ENCODE results near the gene INTS11. TPM values are rescaled to one million over a fixed set of nuclear protein-coding genes. Genes with fewer than 3 reads are reported as not detected.

Gene INTS11
- polyA plus RNA-seq, 1 donor (not counting 4 experiments of a cell fraction or from before 2014, with no cell fraction given): 70.4 TPM

DNA sequence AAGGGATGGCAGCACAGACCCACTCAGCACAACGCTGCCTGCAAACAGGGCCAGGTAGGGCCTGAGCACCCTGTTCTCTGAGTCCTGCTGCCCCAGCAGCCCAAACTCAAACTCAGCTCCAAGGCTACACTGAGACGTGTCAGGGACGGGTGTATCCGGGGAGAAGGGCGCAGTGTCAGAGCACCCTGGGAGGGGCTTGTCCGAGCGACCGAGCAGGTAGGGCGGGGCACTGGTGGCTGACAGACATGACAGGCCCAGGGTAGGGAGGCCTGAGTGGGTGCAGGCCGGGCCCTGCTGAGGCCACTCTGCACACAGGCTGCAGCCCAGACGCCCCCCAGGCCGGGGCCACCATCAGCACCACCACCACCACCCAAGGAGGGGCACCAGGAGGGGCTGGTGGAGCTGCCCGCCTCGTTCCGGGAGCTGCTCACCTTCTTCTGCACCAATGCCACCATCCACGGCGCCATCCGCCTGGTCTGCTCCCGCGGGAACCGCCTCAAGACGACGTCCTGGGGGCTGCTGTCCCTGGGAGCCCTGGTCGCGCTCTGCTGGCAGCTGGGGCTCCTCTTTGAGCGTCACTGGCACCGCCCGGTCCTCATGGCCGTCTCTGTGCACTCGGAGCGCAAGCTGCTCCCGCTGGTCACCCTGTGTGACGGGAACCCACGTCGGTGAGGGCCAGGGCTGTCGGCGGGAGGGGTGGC lies 38.7 kb downstream of the INTS11 start:
- no peak overlapping the region for H3K9ac ChIP-seq (ENCODE audit: control insufficient read depth, extremely low read depth, insufficient read depth, low read length)
- H3K27me3 ChIP-seq (ENCODE audit: control insufficient read depth, extremely low read depth, insufficient read depth, low read length): peaks cover 5% of the 10 kb centered on the region
- no peaks in the 10 kb centered on the region for H3K9me3 ChIP-seq (ENCODE audit: control insufficient read depth, low read depth, low read length)
- H3K27ac ChIP-seq (ENCODE audit: control insufficient read depth, insufficient read depth, low read length): no peak overlapping the region
- no peak overlapping the region for H2AFZ ChIP-seq (ENCODE audit: control insufficient read depth, low read length)
- DNase-seq (ENCODE audit: low read depth, low spot score): no peak
- H3K79me2 ChIP-seq (ENCODE audit: control insufficient read depth, insufficient read depth, low read length): no peaks in the 10 kb centered on the region
- dilution Hi-C loops (cut with MboI; ENCODE audit: extremely low pct_ligation_motif_present, low sequenced_read_pairs): no loop called here
- H3K9me1 ChIP-seq (ENCODE audit: control insufficient read depth, extremely low read depth, insufficient read depth, low read length): no peaks in the 10 kb centered on the region
- no peak for TF ChIP-seq EZH2 (IDR thresholded peaks at IDR 0.05; ENCODE audit: low read length)
- TF ChIP-seq, protein P1, sequence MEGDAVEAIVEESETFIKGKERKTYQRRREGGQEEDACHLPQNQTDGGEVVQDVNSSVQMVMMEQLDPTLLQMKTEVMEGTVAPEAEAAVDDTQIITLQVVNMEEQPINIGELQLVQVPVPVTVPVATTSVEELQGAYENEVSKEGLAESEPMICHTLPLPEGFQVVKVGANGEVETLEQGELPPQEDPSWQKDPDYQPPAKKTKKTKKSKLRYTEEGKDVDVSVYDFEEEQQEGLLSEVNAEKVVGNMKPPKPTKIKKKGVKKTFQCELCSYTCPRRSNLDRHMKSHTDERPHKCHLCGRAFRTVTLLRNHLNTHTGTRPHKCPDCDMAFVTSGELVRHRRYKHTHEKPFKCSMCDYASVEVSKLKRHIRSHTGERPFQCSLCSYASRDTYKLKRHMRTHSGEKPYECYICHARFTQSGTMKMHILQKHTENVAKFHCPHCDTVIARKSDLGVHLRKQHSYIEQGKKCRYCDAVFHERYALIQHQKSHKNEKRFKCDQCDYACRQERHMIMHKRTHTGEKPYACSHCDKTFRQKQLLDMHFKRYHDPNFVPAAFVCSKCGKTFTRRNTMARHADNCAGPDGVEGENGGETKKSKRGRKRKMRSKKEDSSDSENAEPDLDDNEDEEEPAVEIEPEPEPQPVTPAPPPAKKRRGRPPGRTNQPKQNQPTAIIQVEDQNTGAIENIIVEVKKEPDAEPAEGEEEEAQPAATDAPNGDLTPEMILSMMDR (optimal IDR thresholded peaks at IDR 0.05 in 1 of 3, IDR thresholded peaks at IDR 0.05 in 1 of 3, conservative IDR thresholded peaks at IDR 0.05 in 1 of 3; ENCODE audit: extremely low read depth in 1 of 3, insufficient read depth in 2 of 3, low read length in 3 of 3): no peak
- H3K4me1 ChIP-seq (ENCODE audit: control insufficient read depth, extremely low read depth, insufficient read depth, low read length): peaks cover 12% of the 10 kb centered on the region
- H4K20me1 ChIP-seq (ENCODE audit: control insufficient read depth, extremely low read depth, insufficient read depth, low read length): no peaks in the 10 kb centered on the region
- no peak for FAIRE-seq
- no peaks in the 10 kb centered on the region for H3K36me3 ChIP-seq (ENCODE audit: control insufficient read depth in 2 of 2, extremely low read depth in 1 of 2, insufficient read depth in 2 of 2, low read length in 2 of 2)
- H3K4me2 ChIP-seq (ENCODE audit: control insufficient read depth, extremely low read depth, insufficient read depth, low read depth, low read length): no peak overlapping the region
- H3K4me3 ChIP-seq (ENCODE audit: control insufficient read depth in 2 of 3, extremely low read depth in 1 of 3, insufficient read depth in 2 of 3, low read depth in 1 of 3, low read length in 3 of 3): no peak overlapping the region

GRCh38 chr1:1285102-1285571 lies 39.3 kb downstream of the INTS11 start:
- Histone ChIP-seq H3K27me3 (ENCODE audit: control insufficient read depth, extremely low read depth, insufficient read depth, low read length) (no peaks in the 10 kb centered on the region), H3K4me3 (ENCODE audit: control insufficient read depth in 2 of 3, extremely low read depth in 1 of 3, insufficient read depth in 2 of 3, low read depth in 1 of 3, low read length in 3 of 3) (no peak overlapping the region), H3K9ac (ENCODE audit: control insufficient read depth, extremely low read depth, insufficient read depth, low read length) (no peak overlapping the region), H3K9me3 (ENCODE audit: control insufficient read depth, low read depth, low read length) (no peaks in the 10 kb centered on the region), H3K9me1 (ENCODE audit: control insufficient read depth, extremely low read depth, insufficient read depth, low read length) (no peaks in the 10 kb centered on the region), H3K4me2 (ENCODE audit: control insufficient read depth, extremely low read depth, insufficient read depth, low read depth, low read length) (no peak overlapping the region), H2AFZ (ENCODE audit: control insufficient read depth, low read length) (no peak overlapping the region), H3K27ac (ENCODE audit: control insufficient read depth, insufficient read depth, low read length) (no peak overlapping the region), H3K4me1 (ENCODE audit: control insufficient read depth, extremely low read depth, insufficient read depth, low read length) (peaks cover 12% of the 10 kb centered on the region), H4K20me1 (ENCODE audit: control insufficient read depth, extremely low read depth, insufficient read depth, low read length) (no peaks in the 10 kb centered on the region), H3K79me2 (ENCODE audit: control insufficient read depth, insufficient read depth, low read length) (no peaks in the 10 kb centered on the region), H3K36me3 (ENCODE audit: control insufficient read depth in 2 of 2, extremely low read depth in 1 of 2, insufficient read depth in 2 of 2, low read length in 2 of 2) (no peaks in the 10 kb centered on the region)
- TF ChIP-seq, protein P1 (optimal IDR thresholded peaks at IDR 0.05 in 1 of 3, IDR thresholded peaks at IDR 0.05 in 1 of 3, conservative IDR thresholded peaks at IDR 0.05 in 1 of 3; ENCODE audit: extremely low read depth in 1 of 3, insufficient read depth in 2 of 3, low read length in 3 of 3): no peak
- TF ChIP-seq EZH2 (IDR thresholded peaks at IDR 0.05; ENCODE audit: low read length): no peak
- dilution Hi-C loops (cut with MboI; ENCODE audit: extremely low pct_ligation_motif_present, low sequenced_read_pairs): no loop called here
- DNase-seq (ENCODE audit: low read depth, low spot score) (no peak), FAIRE-seq (no peak)
